NCI-H1092 treated with DMSO at 0.1 percent for 48 hours (cell line): ENCODE results near the gene HIVEP2.

Experiments
- DNase-seq: peaks from one replicate; lab custom pipeline; 2025; lab: John Stamatoyannopoulos, UW

Gene HIVEP2

DNA sequence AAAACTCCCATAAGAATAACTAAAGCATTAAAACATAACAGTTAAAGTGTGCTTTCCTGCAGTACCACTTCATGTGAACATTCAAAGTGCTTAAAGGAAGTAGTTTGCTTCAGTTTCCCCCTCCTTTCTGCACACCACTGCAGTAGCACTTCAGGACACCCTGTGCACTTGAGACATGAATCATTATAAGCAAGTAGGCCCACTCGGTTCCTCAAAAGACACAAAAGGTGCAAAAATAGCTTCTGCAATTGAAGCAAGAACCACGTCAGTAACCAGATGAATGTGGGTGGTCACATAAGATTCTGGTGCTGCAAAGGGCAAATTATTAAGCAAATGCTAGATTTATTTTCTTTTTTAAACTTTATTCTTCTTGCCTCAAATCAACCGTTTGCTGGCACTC is 160.6 kb downstream of the HIVEP2 start:
- no peak for DNase-seq

GRCh38 chr6:142783499-142783898 is 161.5 kb downstream of the HIVEP2 start:
- no peak for DNase-seq

- DNase-seq = no peak
These were observed 163.8 kb downstream of the HIVEP2 start for GRCh38 chr6:142781129-142781528.

GRCh38 chr6:142773859-142774648 is 170.9 kb downstream of the HIVEP2 start:
- DNase-seq = no peak

DNA sequence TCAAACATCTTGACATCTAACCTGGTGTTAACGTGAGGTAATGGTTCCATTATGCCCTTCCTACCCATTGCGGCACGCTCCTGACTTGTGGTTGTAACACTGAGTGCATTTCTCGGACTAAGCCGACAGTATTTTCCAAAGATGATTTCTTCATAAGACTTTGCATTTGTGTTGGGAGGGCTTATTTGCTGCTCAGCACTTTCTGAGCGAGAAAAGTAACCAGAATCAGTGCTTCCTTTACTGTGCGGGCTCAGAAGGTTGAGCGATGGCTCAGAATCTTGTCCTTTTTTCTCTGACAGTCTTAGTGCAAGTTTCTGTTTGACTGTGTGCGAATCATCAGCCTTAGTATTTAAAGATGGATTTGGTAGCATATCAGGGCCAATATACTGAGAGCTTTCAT is 171.7 kb downstream of the HIVEP2 start:
- no peak for DNase-seq

DNA sequence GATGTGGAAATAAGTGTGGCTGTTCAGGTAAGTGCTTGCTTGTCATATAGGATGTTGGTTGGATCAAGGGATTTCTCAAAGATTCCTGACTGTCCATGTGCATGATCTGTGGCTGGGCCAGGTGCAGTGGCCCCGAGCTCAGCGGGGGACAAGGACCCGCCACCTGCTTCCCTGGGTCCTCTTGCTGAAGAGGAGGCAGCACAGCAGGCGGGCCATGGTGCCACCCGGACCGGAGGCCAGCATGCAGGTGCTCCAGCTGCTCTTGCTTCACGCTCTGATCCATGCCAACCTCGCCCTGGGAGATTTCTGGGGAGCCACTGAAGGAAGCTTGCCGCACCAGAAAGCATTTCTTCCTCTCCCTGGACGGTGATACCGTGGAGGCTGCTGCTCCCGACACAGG is 173.8 kb downstream of the HIVEP2 start:
- no peak for DNase-seq

DNA sequence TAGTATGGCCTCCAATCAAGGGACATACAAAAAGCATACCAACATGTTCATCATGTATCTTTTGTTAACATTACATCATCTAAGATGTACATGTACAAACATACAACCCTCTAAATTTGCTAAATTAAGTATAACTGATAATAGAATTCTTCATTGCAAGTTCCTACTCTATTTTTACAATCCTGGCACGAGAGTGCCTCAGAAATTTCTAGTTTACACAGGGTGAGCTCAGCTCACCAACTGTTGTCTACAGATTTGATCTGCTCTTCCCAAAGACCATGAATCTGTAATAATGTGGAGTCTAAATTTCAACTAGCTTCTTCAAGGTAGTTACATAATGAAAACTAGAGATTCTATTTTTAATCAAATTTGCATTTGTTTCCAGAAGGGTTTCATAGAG is 179.7 kb downstream of the HIVEP2 start:
- DNase-seq = no peak

DNA sequence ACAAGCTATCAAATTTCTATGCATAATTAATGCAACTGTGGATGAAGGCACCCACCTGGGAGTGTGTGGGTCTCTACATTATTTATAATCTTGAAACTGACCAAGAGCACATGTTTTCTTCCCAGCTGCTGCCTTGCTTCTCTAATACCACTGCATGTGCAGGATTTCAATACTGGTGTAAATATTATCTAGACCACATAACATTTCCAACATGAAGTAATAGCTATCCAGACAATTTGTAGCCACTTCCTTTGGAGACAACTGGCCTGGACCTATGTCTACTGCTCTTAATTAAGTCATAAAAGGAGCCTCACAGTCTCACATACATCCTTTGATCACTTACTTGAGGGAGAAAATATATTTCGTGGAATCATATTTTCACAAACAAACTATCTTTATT is 180.7 kb downstream of the HIVEP2 start:
- no peak for DNase-seq

DNA sequence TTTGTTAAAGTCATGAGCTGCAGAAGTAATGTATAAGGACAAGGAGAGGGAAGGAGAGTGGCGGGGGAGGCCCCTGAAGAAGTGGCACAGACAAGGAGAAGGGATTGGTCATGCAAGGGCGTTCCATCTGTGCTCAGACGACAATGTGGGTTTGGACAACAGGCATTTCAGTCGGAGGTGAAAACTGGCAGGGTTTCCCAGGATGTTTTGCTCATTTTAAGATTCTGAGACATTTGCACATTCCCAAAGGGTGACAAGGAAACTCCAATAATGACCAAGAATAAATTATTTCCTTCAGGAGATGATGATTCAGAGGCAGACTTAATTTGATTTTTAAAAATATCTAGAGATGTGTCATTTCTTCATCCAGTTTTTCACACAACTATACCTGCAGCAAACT is 181.8 kb downstream of the HIVEP2 start:
- DNase-seq = no peak

- no peak for DNase-seq
These were observed 183.2 kb downstream of the HIVEP2 start for GRCh38 chr6:142761756-142762155.

GRCh38 chr6:142760152-142760551 is 184.8 kb downstream of the HIVEP2 start:
- DNase-seq = no peak

- no peak for DNase-seq
These were observed 186.3 kb downstream of the HIVEP2 start for GRCh38 chr6:142758629-142759025.

DNA sequence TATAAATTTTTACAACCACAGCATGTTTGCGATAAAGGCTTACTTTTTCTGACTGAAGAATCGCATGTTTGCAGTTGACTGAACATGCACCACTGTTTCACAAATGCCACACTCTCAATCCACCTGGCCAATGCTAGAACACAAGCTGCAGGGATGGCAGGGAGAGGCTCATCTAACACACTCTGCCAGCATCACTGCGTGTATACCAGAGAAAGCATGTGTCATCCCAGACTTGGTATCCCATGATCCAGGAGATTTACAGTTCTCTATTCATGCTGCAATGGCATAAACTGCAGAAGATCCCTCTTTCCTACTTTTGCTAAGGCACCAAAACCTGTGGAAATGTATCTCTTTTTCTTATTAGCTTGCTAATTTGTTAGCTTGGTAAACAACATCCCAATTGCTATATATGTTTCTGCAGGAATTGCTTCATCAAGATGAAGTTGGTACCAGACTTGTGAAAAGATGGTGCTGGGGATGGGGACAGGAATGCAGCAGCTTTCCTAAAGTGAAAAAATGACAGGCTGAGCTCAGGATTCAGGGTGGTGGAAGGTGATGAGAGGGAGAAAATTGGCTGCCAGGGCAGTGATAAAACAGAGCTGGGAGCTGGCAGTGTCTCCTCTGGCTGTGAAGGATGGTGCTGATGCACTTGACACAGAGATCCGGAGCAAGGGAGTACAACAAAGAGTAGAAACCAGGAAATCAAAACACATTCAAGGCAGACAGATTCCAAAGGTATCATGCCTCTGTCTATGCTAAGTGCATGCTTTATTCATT is 186.9 kb downstream of the HIVEP2 start:
- DNase-seq = no peak

- DNase-seq = no peak
These were observed 188.8 kb downstream of the HIVEP2 start for GRCh38 chr6:142756215-142756630.

GRCh38 chr6:142753196-142753595 is 191.8 kb downstream of the HIVEP2 start:
- DNase-seq = no peak

GRCh38 chr6:142752348-142752747 is 192.6 kb downstream of the HIVEP2 start:
- DNase-seq = no peak

- no peak for DNase-seq
These were observed 193.5 kb downstream of the HIVEP2 start for GRCh38 chr6:142751452-142751851.

DNA sequence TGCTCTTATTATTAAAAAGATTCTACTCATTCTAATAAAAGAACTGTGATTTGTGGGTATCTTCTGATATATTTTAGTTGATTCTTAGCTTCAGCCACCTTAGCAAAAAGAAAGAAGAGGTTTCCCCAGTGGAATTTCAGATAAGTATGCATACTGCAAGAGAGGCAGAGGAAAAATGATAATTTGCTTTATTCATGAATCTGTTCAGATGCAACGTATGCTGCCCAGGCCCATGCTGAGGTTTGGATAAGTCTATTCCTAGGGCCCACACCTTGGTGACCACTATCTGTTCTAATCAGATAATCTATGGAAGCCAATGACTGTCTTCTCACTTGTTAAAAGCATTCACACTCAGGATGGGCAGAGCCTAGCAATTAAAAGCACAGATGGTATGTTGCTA is 194.0 kb downstream of the HIVEP2 start:
- no peak for DNase-seq

DNA sequence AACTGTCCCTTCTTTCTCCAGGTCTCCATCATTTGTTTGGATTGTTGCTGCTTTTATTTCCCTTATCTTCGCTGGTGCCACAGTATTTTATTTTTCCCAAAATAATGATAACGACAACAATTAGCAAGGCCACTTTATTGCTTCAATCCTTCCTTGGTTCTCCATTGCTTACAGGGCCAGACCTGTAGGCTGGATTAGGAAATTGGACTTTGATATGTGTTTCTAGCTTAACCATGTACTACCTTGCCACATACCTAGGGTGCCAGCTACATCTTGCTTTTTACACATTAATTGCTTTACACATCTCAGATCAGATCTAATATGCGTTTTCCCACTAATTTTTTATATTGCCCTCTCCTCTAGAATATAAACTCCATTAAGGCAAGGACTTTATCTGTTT is 195.4 kb downstream of the HIVEP2 start:
- no peak for DNase-seq

- DNase-seq = no peak
These were observed 198.5 kb downstream of the HIVEP2 start for GRCh38 chr6:142746524-142746923.

GRCh38 chr6:142744836-142745235 is 200.1 kb downstream of the HIVEP2 start:
- no peak for DNase-seq

- no peak for DNase-seq
These were observed 204.5 kb downstream of the HIVEP2 start for GRCh38 chr6:142740449-142740848.

- DNase-seq = no peak
These were observed 206.2 kb downstream of the HIVEP2 start for GRCh38 chr6:142738731-142739130.

GRCh38 chr6:142738035-142738396 is 207.0 kb downstream of the HIVEP2 start:
- DNase-seq = no peak
